ENCODE data around the gene LSM12. TPM values are rescaled to one million over a fixed set of nuclear protein-coding genes. Genes with fewer than 3 reads are reported as not detected.

Gene LSM12
- total RNA-seq, 1 experiment from 2014 or later, result 52.5 TPM

DNA sequence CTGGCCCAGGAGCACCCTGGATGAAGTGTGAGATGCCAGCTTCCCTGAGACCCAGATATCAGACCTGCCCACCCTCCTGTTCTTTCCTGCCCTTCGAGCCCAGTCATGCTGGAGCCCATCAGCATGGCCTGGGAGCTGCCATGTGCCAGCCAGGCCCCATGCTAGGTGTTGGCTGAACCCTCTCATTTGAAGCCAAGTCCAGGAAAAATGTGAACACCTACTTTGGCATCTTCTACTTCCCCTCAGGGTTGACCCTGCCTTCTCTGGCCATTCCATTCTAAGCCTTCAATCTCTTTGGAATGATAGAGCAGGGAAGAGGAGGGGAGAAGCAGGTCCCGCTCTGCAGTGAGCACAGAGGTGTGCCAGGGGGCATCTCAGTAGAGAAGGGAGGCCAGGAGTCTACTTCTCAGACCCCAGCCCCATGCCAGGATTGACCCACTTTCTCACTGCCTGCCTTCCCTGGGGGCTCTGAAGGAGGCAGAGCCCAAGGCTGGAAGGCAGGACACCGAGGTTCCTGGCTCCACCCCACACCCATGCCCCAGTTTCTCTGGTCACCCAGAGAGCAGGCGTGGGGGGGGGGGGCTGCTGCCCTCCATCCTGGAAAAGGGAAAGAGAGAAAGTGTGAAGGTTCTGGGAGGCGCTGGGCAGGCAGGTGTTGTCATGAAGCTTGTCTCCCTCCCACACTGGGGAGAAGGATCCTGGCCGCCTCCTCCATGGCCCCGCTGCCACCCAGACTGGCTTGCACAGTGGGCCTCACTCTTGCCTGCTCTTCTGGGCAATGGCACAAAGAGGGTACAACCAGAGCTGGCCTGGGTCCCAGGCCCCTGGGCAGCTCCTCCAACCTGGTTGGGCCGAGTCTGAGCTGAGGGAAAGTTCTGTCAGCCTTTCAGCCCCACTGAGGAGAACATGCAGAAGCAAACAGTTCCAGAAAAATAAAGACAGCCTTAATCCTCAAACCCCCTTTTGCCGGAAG is 47.7 kb upstream of the LSM12 start:
- H3K4me1 ChIP-seq (ENCODE audit: insufficient read depth, low read length, poor library complexity, severe bottlenecking), result peaks cover 28% of the 10 kb centered on the region
- no peaks in the 10 kb centered on the region for H3K9me3 ChIP-seq (ENCODE audit: low read depth, low read length, poor library complexity, severe bottlenecking)
- intact Hi-C loops (cut with micrococcal nuclease; ENCODE audit: unreplicated experiment), result loop anchor here (10.0 kb wide), 1 partner anchor 109 kb away; the partner anchor contains the start of gene NAGS
- H3K4me3 ChIP-seq (ENCODE audit: low read depth, low read length, poor library complexity, severe bottlenecking), result no peak overlapping the region
- ChIA-PET POLR2A (ENCODE audit: low non-redundant PET) (interaction anchor here (0.5 to 0.6 kb wide), 2 partner anchors 657 to 1554 kb away, joined by 3 to 11 read pairs; no protein-coding TSS in a partner anchor), CTCF (interaction anchor here (0.7 kb wide), 1 partner anchor 73 kb away, joined by 5 read pairs; no protein-coding TSS in a partner anchor)
- no peaks in the 10 kb centered on the region for H3K36me3 ChIP-seq (ENCODE audit: insufficient read depth, low read length, poor library complexity, severe bottlenecking)
- TF ChIP-seq EZH2 (IDR thresholded peaks at IDR 0.05; ENCODE audit: borderline replicate concordance, low read depth, low read length, poor library complexity, severe bottlenecking), result no peak
- TF ChIP-seq, protein P1, sequence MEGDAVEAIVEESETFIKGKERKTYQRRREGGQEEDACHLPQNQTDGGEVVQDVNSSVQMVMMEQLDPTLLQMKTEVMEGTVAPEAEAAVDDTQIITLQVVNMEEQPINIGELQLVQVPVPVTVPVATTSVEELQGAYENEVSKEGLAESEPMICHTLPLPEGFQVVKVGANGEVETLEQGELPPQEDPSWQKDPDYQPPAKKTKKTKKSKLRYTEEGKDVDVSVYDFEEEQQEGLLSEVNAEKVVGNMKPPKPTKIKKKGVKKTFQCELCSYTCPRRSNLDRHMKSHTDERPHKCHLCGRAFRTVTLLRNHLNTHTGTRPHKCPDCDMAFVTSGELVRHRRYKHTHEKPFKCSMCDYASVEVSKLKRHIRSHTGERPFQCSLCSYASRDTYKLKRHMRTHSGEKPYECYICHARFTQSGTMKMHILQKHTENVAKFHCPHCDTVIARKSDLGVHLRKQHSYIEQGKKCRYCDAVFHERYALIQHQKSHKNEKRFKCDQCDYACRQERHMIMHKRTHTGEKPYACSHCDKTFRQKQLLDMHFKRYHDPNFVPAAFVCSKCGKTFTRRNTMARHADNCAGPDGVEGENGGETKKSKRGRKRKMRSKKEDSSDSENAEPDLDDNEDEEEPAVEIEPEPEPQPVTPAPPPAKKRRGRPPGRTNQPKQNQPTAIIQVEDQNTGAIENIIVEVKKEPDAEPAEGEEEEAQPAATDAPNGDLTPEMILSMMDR (conservative IDR thresholded peaks at IDR 0.05; ENCODE audit: low read depth, low read length), result no peak
- H3K27me3 ChIP-seq (replicated peaks; ENCODE audit: insufficient read depth, low read depth, low read length, poor library complexity), result no peaks in the 10 kb centered on the region
- BruUV-seq (replicated peaks), result no TSS peak
- DNase-seq (ENCODE audit: low spot score), result no peak
- H3K27ac ChIP-seq (ENCODE audit: low read depth, low read length, poor library complexity, severe bottlenecking), result no peak overlapping the region

DNA sequence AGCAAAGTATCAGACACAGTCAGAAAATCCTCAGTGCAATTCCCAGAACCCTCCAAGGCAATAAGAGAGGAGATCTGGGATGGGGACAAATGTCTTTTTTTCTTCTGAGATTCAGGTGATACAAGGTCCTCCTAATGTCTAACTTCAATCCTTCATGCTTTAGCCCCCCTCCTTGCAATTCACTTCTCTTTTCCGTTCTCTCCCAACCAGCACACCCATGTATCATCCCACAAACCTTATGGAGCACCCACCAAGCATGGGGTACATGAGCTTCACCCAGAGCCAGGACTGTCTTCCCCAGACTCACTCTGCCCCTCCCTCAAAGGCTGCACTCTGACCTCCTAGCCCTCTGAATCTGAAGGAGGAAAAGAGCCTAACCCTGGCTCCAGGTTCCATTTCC is 46.9 kb upstream of the LSM12 start:
- H3K9me3 ChIP-seq (ENCODE audit: low read depth, low read length, poor library complexity, severe bottlenecking), result no peaks in the 10 kb centered on the region
- H3K27me3 ChIP-seq (replicated peaks; ENCODE audit: insufficient read depth, low read depth, low read length, poor library complexity), result no peaks in the 10 kb centered on the region
- no TSS peak for BruUV-seq (replicated peaks)
- H3K4me1 ChIP-seq (ENCODE audit: insufficient read depth, low read length, poor library complexity, severe bottlenecking), result peaks cover 30% of the 10 kb centered on the region
- POLR2A ChIA-PET (ENCODE audit: low non-redundant PET), result interaction anchor here (0.5 kb wide), 1 partner anchor 657 kb away, joined by 11 read pairs; no protein-coding TSS in a partner anchor
- no peak overlapping the region for H3K27ac ChIP-seq (ENCODE audit: low read depth, low read length, poor library complexity, severe bottlenecking)
- CTCF ChIA-PET, result no interaction called here
- no peak for TF ChIP-seq EZH2 (IDR thresholded peaks at IDR 0.05; ENCODE audit: borderline replicate concordance, low read depth, low read length, poor library complexity, severe bottlenecking)
- TF ChIP-seq, protein P1 (conservative IDR thresholded peaks at IDR 0.05; ENCODE audit: low read depth, low read length), result no peak
- H3K4me3 ChIP-seq (ENCODE audit: low read depth, low read length, poor library complexity, severe bottlenecking), result no peak overlapping the region
- H3K36me3 ChIP-seq (ENCODE audit: insufficient read depth, low read length, poor library complexity, severe bottlenecking), result no peaks in the 10 kb centered on the region
- intact Hi-C loops (cut with micrococcal nuclease; ENCODE audit: unreplicated experiment), result loop anchor here (10.0 kb wide), 1 partner anchor 109 kb away; the partner anchor contains the start of gene NAGS
- no peak for DNase-seq (ENCODE audit: low spot score)

DNA sequence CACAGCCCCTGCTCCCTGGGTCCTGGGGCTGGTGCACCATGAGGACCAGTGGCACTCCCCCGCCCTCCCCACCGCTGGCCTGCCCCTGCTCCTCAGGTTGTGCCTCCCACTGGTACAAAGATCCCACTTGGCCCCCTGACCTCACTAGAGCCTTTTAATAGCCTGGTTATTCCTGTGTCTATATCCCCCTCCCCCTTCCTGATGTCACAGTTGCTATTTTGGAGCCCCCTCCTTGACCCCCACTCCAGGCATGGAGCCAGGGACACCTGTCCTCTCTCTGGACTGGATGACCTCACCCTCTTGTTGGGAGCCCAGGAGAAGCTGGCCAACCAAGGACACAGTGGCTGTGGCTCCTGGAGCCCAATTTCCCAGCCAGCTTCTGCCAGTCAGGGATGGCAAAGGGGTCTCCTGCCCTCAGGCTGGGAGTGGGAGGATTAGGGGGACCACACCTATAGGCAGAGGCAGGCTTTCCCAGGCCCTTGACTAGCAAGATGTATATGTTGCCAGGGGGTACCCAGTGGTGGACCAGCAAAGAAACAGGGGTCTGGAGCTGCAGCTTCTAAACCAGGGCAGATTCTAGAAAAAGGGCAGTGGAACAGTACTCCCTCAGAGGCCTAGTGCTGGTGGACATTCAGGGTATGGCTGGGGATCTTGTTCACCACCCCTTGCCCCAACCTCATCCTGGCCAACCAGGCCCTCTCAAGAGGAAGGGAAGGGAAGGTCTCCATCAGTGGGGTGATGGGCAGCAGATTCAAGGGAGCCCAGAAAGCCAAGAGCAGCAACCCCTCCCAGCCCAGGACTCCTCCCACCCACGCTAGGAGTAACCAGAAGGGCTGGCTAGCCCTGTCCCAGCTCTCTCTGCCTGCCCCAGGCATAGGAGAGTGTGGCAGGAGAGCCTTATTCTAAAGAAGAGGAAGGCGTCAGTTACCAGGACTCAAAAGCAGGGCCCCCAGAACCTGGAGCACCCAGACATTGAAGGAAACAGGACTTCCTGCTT is 46.1 kb upstream of the LSM12 start:
- intact Hi-C loops (cut with micrococcal nuclease; ENCODE audit: unreplicated experiment), result loop anchor here (10.0 kb wide), 1 partner anchor 108 kb away; the partner anchor contains the start of gene NAGS
- TF ChIP-seq, protein P1 (conservative IDR thresholded peaks at IDR 0.05; ENCODE audit: low read depth, low read length), result no peak
- TF ChIP-seq EZH2 (IDR thresholded peaks at IDR 0.05; ENCODE audit: borderline replicate concordance, low read depth, low read length, poor library complexity, severe bottlenecking), result no peak
- DNase-seq (ENCODE audit: low spot score), result no peak
- Histone ChIP-seq H3K27me3 (replicated peaks; ENCODE audit: insufficient read depth, low read depth, low read length, poor library complexity) (no peaks in the 10 kb centered on the region), H3K36me3 (ENCODE audit: insufficient read depth, low read length, poor library complexity, severe bottlenecking) (no peaks in the 10 kb centered on the region), H3K9me3 (ENCODE audit: low read depth, low read length, poor library complexity, severe bottlenecking) (no peaks in the 10 kb centered on the region), H3K4me1 (ENCODE audit: insufficient read depth, low read length, poor library complexity, severe bottlenecking) (peaks cover 38% of the 10 kb centered on the region), H3K4me3 (ENCODE audit: low read depth, low read length, poor library complexity, severe bottlenecking) (no peak overlapping the region), H3K27ac (ENCODE audit: low read depth, low read length, poor library complexity, severe bottlenecking) (no peak overlapping the region)
- no TSS peak for BruUV-seq (replicated peaks)
- ChIA-PET CTCF (no interaction called here), POLR2A (ENCODE audit: low non-redundant PET) (no interaction called here)
